ENCODE data around the gene TNNI3.
A peak's percentile ranks its signal among the peaks of the same experiment; 100 is the strongest.
"Not testable (repeated sequence)": the region's sequence is repeated elsewhere in the genome, so short reads cannot be mapped to it uniquely, and the experiment has no call there.

Gene TNNI3

DNA sequence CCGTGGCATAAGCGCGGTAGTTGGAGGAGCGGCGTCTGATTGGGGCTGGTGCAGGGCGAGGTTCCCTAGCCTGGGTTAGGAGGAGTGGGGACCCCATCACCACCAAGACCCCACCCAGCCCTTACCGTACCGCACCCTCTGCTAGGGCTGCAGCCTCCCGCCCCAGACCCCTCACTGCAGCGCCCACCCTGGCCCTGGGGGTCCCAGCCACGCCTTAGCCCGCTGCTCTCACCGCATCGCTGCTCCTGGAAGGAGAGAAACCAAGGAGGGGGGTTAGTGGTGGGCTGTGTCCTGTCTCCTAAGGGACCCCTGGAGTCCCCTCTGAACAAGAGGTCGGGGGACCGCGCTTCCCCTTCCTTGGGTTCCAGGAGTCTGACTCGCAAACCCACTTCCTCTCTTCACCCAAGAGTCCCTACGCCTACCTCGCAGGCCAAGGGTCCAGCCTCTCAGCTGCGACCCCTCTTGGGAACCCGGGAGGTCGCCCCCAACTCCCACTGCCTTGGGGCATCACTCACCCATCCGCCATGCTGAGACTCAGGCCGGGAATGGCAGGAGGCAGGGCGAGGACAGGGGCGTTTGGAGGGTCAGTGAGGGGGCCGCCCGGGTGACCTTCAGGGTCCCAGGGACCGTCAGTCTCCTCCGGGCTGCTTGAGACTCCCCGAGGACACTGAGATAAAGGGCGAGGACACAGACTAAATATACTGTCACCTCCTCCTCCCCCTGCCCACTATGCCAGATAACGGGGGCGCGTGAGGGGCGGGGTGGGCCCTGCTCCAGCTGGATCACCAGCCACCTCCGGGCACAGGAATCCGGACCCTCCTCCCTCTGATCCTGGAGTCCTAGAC lies at the start of gene TNNI3:
Gene TNNI3, minus strand, starts transcription at position 669 of the 845 bp plus-strand sequence. Its CDS starts 143 bp downstream, at position 526.
- no peak for DNase-seq (ENCODE audit: low read depth, low spot score)

DNA sequence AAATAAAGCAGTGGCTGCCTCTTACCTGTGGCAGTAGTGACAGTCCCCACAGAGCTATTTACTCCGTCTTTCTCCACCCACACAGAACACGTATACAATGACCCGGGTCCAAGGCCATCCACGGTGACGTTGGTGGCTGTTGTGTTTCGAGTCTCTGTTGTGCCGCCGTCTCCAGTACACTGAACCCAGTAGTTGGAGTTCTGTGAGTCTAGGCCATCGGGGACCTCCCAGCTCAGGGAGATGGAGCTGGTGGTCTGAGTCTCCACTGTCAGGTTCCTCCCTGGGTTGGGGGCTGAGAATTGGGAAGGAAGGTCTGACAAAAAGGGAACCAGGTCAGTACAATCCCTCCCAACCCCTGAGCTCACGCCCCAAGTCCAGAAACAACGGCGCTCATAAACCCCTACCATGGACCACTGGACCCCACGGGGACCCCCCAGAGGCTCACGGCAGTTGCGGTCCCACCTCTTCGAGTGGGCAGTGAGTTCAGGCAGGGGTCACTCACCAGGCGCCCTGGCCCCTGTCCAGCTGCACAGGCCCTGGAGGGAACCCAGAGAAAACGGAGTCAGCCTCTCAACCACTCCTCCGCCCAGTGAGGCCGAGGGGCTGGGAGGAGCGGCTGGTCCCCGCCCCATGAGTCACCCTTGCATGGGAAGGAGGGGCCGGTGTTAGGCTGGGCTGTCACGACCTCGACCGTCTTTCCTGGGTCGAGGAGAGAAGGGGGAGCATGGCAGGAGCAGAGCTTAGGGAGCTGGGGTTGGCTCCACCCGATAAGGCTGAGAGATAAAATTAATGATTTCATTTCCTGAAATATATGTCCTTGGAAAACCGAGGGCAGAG lies 49.4 kb upstream of the TNNI3 start:
- peak; percentile 57 for DNase-seq (ENCODE audit: low read depth, low spot score)

DNA sequence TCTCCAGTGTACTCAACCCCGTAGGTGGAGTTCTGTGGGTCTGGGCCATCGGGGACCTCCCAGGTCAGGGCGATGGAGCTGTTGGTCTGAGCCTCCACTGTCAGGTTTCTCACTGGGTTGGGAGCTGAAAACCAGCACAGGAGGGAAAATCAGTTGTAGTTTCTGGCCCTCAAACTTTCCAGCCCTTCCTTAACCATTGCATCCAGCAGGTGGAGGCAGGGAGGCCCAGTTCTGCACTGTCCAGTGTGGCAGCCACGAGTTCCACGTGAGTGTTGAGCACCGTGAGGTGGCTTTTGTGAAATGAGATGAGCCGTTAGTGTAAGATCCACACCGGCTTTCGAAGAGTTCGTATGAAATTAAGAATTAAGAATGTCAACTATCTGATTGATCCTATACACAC lies 44.7 kb upstream of the TNNI3 start:
- DNase-seq (ENCODE audit: low read depth, low spot score), result not testable (repeated sequence)

DNA sequence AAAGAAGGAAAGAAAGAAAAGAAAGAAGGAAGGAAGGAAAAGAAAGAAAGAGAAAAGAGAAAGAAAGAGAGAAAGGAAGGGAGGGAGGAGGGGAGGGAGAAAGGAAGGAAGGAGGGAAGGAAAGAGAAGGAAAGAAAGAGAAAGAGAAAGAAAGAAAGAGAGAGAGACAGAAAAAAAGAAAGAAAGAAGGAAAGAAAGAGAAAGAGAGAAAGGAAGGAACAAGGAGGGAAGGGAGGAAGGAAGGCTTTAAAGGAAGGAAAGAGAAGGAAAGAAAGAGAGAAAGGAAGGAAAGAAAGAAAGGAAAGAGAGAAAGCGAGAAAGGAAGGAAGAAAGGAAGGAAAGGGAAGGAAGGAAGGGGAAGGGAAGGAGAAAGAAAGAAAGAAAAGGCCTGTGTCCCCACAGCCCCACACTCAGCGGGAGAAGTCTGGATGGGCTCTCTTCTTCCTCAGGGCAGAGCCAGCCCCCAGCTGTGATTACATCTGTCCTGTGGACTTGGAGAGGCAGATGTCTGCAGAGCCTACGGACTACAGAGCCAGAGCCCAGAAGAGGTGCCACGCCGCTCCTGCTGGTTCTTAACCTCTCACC lies 42.2 kb upstream of the TNNI3 start:
- no peak for DNase-seq (ENCODE audit: low read depth, low spot score)

DNA sequence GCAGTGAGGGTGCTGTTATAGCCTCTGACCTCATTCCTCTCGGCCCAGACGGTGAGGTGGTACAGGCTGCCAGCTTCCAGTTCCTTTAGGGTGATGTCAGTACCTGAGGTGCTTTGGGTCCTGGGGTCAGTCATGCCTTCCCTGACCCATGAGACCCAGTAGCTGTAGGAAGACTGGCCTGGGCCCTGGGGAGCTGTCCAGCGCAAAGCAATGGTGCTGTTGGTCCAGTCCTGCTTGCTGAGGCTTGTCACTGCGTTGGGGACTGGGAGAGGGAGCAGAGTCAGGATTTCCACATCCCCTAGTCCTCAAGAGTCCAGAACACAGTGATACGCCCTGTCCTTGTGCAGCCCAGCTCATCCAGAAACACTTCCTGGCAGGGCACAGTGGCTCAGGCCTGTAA lies 41.1 kb upstream of the TNNI3 start:
- no peak for DNase-seq (ENCODE audit: low read depth, low spot score)

DNA sequence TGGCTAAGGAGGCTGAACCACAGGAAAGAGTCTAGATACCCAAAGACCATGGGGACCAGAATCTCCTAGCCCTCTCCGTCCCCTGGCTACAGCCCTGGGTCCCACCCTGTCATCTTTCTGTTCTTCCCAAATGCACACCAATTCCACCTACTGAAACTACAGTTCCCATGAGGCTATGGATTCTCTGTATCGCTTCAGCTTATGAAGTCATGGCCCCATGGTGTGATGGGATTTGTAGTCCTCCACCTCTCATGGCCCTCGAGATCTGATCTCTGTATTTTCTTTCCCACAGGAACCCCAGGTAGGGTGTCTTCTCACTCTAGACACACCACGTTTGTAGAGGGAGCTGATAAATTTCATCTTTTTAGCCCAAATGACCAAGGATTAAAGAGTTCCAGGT lies 40.0 kb upstream of the TNNI3 start:
- no peak for DNase-seq (ENCODE audit: low read depth, low spot score)

DNA sequence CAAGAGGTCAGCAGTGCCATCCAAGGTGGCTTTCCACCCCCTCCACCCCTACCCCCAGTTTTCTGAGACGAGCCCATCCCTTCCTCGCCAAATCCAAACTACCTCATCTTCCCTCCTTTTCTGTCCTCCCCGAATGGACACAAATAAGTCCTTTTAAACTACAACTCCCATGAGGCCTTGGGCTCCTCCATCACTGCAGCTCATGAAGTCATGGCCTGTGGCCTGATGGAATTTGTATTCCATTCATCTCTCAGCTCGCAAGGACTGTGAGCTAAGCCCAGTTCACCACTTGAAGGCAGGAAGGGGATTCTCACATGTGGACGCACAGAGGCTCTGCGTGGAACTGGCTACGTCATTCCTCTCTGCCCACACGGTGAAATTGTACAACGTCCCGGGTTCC lies 39.3 kb upstream of the TNNI3 start:
- DNase-seq (ENCODE audit: low read depth, low spot score), result no peak

DNA sequence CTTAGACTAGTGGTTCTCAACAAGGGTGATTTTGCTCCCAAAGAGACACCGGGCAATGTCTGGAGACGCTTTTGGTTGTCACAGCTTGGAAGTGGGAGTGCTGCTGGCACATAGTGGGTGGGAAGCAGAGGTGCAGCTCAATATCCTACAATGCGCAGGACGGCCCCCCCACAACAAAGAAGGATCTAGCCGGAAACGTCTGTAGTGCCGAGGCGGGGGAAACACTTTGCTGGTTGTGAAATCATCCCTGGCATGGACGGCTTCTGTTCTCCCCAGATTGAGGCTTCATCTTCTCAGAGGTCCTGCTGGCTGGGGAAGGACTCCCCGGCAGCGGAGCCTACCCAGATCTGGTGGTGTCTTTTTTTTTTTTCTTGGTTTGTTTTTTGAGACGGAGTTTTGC lies 35.9 kb upstream of the TNNI3 start:
- DNase-seq (ENCODE audit: low read depth, low spot score), result no peak

DNA sequence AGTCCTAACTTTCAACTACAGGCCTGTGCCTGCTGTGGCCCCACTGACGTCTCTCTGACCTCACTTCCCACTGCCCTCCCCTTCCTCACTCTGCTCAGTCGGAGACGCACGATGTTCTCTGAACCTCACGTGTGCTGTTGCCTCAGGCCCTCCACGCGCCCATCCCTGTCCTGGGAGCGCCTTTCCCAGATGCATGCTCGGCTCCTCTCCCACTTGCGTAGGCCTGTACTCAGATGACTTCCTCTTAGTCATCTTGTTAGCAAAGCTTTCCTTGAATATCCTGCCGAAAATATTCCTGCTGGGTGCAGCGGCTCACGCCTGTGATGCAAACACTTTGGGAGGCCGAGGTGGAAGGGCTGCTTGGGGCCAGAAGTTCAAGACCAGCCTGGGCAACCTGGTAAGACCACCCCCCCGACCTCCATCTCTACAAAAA lies 31.9 kb upstream of the TNNI3 start:
- DNase-seq (ENCODE audit: low read depth, low spot score), result peak; percentile 60

DNA sequence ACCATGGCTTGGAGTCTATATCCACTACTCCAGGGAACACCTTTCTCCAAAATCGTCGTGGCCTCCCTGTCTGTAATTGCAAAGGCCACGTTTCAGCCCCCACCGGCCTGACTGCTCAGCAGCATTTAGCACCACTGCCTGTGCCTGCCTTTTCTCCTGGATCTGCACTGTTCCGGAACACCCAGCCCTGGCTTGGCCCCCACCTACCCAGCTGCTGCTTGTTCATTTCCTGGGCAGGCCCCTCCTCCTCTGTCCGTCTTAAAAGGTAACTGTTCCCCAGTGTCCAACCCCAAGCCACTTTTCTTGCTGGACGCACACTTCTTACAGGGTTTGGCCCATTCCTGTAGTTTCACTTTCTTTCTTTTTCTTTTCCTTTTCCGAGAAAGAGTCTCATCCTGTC lies 31.1 kb upstream of the TNNI3 start:
- DNase-seq (ENCODE audit: low read depth, low spot score), result no peak

DNA sequence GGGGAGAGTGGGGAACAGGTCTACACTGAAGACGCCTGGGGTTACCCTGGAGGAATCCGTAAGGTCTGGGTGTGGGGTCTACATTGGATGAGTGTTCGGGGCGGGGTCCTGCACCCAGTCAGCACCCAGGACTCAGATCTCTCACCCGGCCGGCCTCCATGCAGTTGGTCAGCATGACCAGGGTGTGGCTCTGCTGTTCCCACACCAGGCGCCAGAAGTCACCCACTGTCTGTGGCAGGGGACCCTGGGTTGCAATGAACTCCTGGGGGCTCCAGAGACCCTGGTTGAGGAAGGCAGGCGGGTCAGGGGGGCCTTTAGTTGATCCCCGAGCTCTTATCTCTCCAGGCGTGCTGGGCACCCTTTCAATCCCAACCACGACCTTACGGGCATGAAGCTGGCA lies 28.5 kb upstream of the TNNI3 start:
- DNase-seq (ENCODE audit: low read depth, low spot score), result no peak

DNA sequence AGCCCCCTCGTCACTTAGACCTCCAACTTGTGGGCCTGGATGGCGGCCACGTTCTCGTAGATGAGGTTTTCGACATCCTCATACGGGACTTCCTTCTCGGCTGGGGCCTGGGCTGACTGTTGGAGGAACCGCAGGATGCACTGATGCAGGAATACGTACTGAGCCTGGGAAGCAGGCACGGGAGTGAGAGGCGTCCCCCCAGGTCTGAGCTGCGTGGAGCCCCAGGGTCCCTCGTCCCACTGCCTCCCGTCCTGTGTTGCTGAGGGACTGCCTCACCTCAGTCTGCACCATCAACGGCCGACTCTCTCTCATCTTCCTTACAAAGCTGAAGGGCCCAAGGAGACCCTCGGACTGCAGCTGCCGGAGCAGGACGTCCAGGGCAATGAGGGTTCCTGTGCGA lies 24.2 kb upstream of the TNNI3 start:
- DNase-seq (ENCODE audit: low read depth, low spot score), result no peak

DNA sequence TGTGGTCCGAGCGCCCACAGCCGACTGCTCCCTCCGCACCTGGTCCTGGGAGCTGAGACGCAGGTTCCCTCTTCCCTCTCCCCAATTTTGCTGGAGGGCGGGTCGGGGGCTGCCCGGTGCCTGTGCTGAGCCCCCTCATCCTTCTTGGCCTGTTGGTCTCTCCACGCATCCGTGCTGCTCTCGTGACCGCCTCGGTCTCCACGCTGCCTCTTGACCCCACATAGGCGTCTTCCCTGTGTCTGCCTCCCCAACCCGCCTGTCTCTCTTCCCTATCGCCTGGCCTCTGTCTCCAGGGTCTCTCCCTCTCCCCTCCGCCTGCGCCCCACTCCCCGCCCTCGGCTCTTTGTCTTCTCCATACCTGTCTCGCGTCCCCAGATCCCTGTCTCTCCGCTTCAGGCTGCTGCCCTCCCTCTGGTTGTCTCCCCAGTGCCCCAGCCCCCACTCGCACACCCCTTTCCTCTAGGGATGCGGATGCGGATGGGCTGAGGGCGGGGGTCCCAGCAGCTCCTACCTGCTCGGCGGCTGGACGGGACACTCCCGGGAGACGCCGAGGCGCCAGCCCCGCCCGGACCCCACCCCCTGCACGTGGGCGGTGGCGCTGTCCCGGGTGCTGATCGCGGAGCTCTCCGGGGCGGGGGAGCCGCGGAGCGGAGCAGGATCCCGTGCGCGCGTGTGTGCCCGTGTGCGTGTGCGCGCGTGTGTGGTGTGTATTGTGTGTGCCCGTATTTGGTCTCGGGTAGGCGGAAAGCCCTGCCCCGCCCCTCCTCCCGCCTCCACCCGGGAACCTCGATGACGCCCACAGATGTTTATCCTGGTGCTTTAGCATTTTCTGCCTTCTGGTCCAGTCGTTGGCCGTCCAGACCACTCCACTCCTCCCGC lies 22.3 kb upstream of the TNNI3 start, which contains the start of gene SYT5:
Gene SYT5, minus strand, starts transcription at position 684 of the 879 bp plus-strand sequence. CDS start 1,248 bp downstream, outside the sequence.
- DNase-seq (ENCODE audit: low read depth, low spot score), result no peak

DNA sequence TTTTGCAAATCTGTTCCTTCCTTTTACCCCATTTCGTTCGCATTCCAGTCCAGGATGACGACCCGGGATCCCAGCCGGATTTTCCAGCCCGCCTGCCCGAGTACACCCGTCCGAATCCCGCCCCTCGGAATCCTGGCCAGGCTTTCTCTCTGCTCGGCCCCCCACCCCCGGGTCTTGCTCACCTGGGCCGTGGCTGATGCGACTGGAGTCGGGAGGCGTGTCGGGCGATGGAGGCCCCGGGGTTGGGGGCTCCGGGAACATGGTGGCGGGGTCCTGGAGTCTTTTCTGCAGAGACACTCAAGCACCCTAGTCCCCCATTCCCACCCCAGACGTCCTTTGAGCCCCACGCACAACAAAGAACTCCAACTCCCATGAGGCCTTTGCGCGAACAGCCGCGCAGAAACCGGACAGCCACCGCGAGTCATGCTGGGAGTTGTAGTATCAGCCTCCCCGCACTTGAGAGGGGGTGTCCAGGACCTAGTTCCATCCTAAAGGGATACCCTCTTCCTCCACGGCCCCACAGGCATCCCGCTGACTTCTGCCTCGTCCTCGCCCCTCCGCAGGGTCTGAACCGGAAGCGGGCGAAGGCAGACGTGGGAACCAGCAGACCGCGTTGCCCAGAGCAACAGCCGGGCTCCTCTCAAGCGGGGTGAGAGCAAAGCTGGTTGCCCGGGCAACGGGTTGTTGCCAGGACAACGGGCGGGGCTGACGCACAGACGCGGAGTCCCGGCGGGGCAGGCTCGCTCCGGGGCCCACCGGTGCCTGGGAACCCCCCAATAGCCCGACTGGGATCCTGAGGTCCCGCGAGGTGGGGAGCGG lies 21.5 kb upstream of the TNNI3 start:
- DNase-seq (ENCODE audit: low read depth, low spot score), result no peak

DNA sequence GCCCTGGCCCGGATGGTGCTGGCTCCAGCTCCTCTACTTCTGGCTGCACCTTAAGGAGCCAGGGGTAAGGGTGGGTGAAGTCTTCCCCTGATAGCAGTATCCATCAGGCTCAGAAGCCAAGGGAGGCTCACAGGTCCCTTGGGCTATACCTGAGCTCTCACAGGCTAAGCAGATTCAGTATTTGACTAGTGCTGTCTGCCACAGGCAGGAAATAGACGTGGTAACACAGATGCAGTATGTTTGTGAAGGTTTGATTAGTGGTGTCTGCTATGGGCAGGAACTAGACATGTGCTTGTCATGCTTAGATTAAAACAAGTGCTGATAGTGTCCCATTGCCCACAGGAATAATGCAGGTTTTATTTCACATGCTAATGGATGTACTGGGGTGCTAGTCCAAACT lies 18.5 kb upstream of the TNNI3 start:
- DNase-seq (ENCODE audit: low read depth, low spot score), result no peak

DNA sequence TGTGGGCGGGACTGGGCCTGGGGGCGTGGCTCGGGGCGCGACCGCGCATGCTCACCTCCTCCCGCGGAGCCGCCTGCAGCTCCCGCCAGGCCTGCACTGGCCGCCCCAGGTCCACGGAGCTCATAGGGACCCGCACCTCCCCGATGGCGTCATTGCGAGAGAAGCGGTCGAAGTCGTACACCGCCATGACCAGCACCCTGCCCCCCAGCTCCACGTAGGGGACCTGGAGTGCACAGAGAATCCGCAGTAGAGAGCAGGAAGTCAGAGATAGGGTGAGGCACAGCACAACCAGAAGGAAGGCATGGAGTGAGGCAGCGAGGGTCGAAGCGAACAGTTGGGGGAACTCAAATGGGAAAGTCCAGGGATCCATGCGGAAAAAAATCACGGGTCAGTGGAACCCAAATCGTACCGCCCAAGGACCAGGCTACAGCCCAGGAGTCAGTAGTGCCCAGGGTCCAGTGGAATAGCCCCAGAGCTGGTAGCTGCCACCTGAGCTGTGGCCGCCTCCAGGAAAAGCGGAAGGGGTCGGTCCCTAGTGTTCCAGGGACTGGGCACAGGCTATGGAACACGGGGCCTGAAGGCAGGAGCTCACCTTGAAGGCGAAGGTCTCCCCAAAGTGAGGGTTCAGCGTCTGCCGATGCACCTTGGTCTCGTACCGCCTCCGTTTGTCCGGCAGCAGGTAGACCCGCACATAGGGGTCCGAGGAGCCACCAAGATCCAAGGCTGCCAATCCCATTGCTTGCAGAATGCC lies 17.8 kb upstream of the TNNI3 start:
- DNase-seq (ENCODE audit: low read depth, low spot score), result no peak

DNA sequence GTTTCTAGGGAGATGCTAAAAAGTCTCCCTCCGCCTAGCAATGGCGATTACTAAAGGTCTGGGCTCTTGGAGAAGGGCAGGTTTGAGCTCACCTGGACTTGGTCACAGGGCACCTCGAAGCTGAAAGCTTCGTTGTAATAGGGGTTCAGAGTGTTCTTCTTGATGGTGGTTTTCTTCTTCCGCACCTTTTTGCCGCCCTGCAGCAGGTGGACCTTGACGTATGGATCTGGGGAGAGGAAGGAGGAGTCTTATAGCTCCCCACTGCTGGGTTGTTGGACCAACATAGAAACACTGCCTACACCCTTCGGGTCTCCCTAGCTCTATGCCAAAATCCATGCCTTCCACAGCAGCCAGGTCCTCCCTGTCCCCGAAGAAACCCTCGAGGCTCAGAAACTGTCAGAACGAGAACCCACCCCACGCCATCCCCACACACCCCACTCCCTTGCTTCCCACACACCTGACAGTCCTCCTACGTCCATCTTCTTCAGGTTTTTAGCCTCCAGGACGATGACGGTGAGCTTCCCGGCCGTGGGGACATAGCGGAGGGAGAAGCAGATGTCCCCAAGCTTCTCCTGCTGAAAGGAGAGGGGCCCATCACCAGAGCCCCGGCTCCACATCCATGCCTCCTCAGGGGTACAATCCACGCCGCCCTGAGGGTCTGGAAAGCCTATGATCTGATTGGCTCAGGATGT lies 17.0 kb upstream of the TNNI3 start:
- no peak for DNase-seq (ENCODE audit: low read depth, low spot score)

DNA sequence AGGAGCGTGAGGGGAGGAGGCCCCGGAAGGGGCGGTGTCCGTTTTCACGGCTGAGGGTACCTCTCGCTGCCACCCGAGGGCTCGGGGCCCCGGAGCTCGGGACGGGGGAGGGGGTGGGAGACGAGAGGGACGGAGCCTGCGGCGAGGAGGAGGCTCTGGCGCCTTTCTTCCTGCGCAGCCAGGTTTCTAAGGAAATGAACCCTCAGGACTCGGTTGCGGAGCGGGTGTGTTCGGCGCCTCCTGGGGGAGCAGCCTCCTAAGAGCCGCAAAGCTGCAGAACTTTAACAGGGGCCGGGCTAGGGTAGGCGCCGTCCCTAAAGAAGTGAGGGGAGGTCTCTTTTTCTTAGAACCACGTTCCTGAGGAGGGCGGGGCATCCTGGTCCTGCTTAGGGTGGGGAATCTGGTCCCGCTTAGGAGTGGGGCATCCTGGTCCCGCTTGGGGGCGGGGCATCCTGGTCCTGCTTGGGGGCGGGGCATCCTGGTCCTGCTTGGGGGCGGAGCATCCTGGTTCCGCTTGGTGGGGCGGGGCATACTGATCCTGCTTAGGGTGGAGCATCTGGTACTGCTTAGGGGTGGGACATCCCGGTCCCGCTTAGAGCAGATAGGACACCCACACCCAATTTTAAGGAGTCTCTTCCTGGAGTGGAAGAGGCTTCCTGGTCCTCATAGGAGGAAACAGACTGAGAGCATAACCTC lies 16.3 kb upstream of the TNNI3 start:
- no peak for DNase-seq (ENCODE audit: low read depth, low spot score)
